Astrocyte (in vitro differentiated cells and primary cell): Measurements from ENCODE around the gene PTX4. TPM values are rescaled to one million over a fixed set of nuclear protein-coding genes. Genes with fewer than 3 reads are reported as not detected.

Experiments
- DNase-seq: peaks from one replicate; pipeline ENCODE4 v3.0.0-alpha.2; 2010; ENCODE audit warnings: low read depth
- FAIRE-seq: peaks from 2 replicates; lab custom pipeline; 2011; peaks lifted over from hg19 to GRCh38; lab: Jason Lieb, UNC
- H2AFZ ChIP-seq: 2 replicates; pipeline ENCODE4 v1.6.0; 2012; ENCODE audit warnings: low read depth, low read length, inconsistent platforms
- H3K27ac ChIP-seq: 2 replicates; pipeline ENCODE4 v1.5.1; 2011; ENCODE audit warnings: low read depth, low read length, inconsistent platforms
- H3K27me3 ChIP-seq: 2 replicates; pipeline ENCODE4 v1.6.0; 2011; ENCODE audit warnings: low read length, inconsistent platforms; ENCODE audit not compliant: insufficient read depth
- H3K36me3 ChIP-seq: 2 replicates; pipeline ENCODE4 v1.5.1; 2011; ENCODE audit warnings: low read length, inconsistent platforms; ENCODE audit not compliant: insufficient read depth
- H3K4me1 ChIP-seq: 2 replicates; pipeline ENCODE4 v1.5.1; 2011; ENCODE audit warnings: low read length, inconsistent platforms; ENCODE audit not compliant: insufficient read depth
- H3K4me2 ChIP-seq: 2 replicates; pipeline ENCODE4 v1.6.0; 2012; ENCODE audit warnings: low read length, inconsistent platforms
- H3K4me3 ChIP-seq: 2 replicates; pipeline ENCODE4 v1.5.1; 2011; ENCODE audit warnings: low read depth, mild to moderate bottlenecking, low read length, inconsistent platforms; ENCODE audit not compliant: insufficient read depth
- H3K79me2 ChIP-seq: 2 replicates; pipeline ENCODE4 v1.6.0; 2012; ENCODE audit warnings: mild to moderate bottlenecking, low read length, inconsistent platforms; ENCODE audit not compliant: insufficient read depth
- H3K9ac ChIP-seq: 2 replicates; pipeline ENCODE4 v1.6.0; 2012; ENCODE audit warnings: mild to moderate bottlenecking, low read length, inconsistent platforms
- H3K9me3 ChIP-seq: 2 replicates; pipeline ENCODE4 v1.5.1; 2012; ENCODE audit warnings: low read depth, mild to moderate bottlenecking, low read length, inconsistent platforms; ENCODE audit not compliant: insufficient read depth
- H4K20me1 ChIP-seq: 2 replicates; pipeline ENCODE4 v1.6.0; 2012; ENCODE audit warnings: low read length, inconsistent platforms; ENCODE audit not compliant: insufficient read depth
- H3K27ac Mint-ChIP-seq: one replicate; pipeline ENCODE4 v1.8.0; 2021; ENCODE audit warnings: mild to moderate bottlenecking, mixed read lengths; ENCODE audit not compliant: unreplicated experiment
- H3K27me3 Mint-ChIP-seq: one replicate; pipeline ENCODE4 v1.8.0; 2021; ENCODE audit warnings: low read depth, mixed read lengths; ENCODE audit not compliant: unreplicated experiment
- H3K36me3 Mint-ChIP-seq: one replicate; pipeline ENCODE4 v1.8.0; 2021; ENCODE audit warnings: low read depth, mixed read lengths; ENCODE audit not compliant: unreplicated experiment
- H3K4me1 Mint-ChIP-seq: one replicate; pipeline ENCODE4 v1.8.0; 2021; ENCODE audit warnings: low read depth, mixed read lengths; ENCODE audit not compliant: unreplicated experiment
- H3K4me3 Mint-ChIP-seq: one replicate; pipeline ENCODE4 v1.8.0; 2021; ENCODE audit warnings: mild to moderate bottlenecking, moderate library complexity, mixed read lengths; ENCODE audit not compliant: unreplicated experiment
- H3K9me3 Mint-ChIP-seq: one replicate; pipeline ENCODE4 v1.8.0; 2021; ENCODE audit warnings: mild to moderate bottlenecking, mixed read lengths; ENCODE audit not compliant: unreplicated experiment
- CTCF ChIP-seq: IDR thresholded peaks from 2 replicates; pipeline ENCODE4 v1.5.1; 2011; ENCODE audit warnings: low read depth, mild to moderate bottlenecking, inconsistent platforms, low read length, moderate library complexity; ENCODE audit not compliant: insufficient read depth
- EZH2 ChIP-seq: IDR thresholded peaks from 2 replicates; pipeline ENCODE4 v1.6.1; 2012; ENCODE audit warnings: mild to moderate bottlenecking, low read length, inconsistent platforms; ENCODE audit not compliant: insufficient read depth
- total RNA-seq: library from RNA; stranded (reverse); gene quantifications from 2 replicates; pipeline ENCODE4 v1.2.1, GENCODE V29; 2021

PTX4 gene
- total RNA-seq, 1 donor from 2014 or later = not detected

- Histone ChIP-seq H3K9me3 (no peaks in the 10 kb centered on the region), H3K36me3 (no peaks in the 10 kb centered on the region), H3K4me3 (no peak overlapping the region), H3K4me1 (no peaks in the 10 kb centered on the region), H2AFZ (no peak overlapping the region), H3K27ac (no peak overlapping the region), H3K27me3 (no peaks in the 10 kb centered on the region), H3K4me2 (no peak overlapping the region), H4K20me1 (no peaks in the 10 kb centered on the region), H3K9ac (no peak overlapping the region), H3K79me2 (no peaks in the 10 kb centered on the region)
- Mint-ChIP-seq H3K4me3 (no peak overlapping the region), H3K9me3 (no peaks in the 10 kb centered on the region), H3K4me1 (no peaks in the 10 kb centered on the region), H3K27me3 (peaks cover 2% of the 10 kb centered on the region), H3K36me3 (peaks cover 6% of the 10 kb centered on the region), H3K27ac (no peak overlapping the region)
- no peak for FAIRE-seq
- no peak for DNase-seq
- no peak for TF ChIP-seq CTCF
- no peak for TF ChIP-seq EZH2
Observed at GRCh38 chr16:1446296-1447080, 42.3 kb downstream of the PTX4 start.

- Mint-ChIP-seq H3K4me3 (no peak overlapping the region), H3K9me3 (no peaks in the 10 kb centered on the region)
- FAIRE-seq = no peak
Observed at GRCh38 chr16:1445518-1446203, 43.1 kb downstream of the PTX4 start.

More at GRCh38 chr16:1445518-1446203, 43.1 kb downstream of the PTX4 start:
- H3K9ac ChIP-seq = no peak overlapping the region
- H3K27me3 ChIP-seq = no peaks in the 10 kb centered on the region
- no peaks in the 10 kb centered on the region for H3K4me1 ChIP-seq
- Mint-ChIP-seq H3K27ac (no peak overlapping the region), H3K4me1 (no peaks in the 10 kb centered on the region), H3K27me3 (peaks cover 2% of the 10 kb centered on the region), H3K36me3 (peaks cover 6% of the 10 kb centered on the region)
- H3K36me3 ChIP-seq = no peaks in the 10 kb centered on the region
- DNase-seq = no peak
- H3K9me3 ChIP-seq = no peaks in the 10 kb centered on the region
- H2AFZ ChIP-seq = no peak overlapping the region
- no peak overlapping the region for H3K4me2 ChIP-seq
- H3K79me2 ChIP-seq = no peaks in the 10 kb centered on the region
- H3K4me3 ChIP-seq = no peak overlapping the region
- no peak overlapping the region for H3K27ac ChIP-seq
- TF ChIP-seq CTCF = no peak
- no peak for TF ChIP-seq EZH2
- no peaks in the 10 kb centered on the region for H4K20me1 ChIP-seq
